Activated CD4-positive, alpha-beta T cell treated with anti-CD3 and anti-CD28 coated beads for 48 hours (primary cell): ENCODE results near the gene IPO8.
"Not testable (repeated sequence)": the region's sequence is repeated elsewhere in the genome, so short reads cannot be mapped to it uniquely, and the experiment has no call there.

Source experiments
- DNase-seq: peaks from one replicate; pipeline ENCODE4 v3.0.0-alpha.2; 2020

Gene IPO8

DNA sequence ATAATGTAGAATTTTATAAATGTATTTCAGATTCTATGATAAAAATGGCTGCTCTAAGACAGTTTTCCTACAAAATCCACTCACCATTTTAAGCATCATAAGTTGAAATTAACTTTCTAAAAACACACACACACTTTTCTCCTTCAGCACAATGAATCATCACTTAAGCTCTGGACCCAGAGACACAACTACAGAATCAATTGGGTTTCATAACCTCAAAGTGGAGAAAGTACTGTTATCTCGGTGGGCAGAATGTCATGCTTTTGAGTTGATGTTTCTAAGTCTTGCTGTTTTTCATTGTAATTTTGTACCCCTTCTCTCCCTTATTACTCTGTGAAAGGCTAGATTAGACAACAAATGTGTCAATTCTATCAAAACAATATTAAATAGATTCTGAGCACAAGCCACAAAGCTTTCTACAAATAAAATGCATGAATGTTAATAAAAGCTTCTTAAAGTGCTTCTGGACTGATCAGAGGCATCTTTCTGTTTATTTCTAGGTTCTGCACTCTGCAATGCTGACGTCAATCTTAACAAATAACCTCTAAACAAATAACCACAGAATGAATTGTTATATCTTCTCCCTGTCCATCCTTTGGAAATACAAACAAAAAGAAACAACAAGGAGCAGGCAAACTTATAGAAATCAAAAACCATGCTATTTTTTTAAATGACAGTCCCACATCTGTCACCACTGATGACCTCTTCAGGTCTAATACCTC is 8.2 kb downstream of the IPO8 start:
- DNase-seq, result no peak

GRCh38 chr12:30679241-30679640 is 16.4 kb downstream of the IPO8 start:
- DNase-seq, result no peak

DNA sequence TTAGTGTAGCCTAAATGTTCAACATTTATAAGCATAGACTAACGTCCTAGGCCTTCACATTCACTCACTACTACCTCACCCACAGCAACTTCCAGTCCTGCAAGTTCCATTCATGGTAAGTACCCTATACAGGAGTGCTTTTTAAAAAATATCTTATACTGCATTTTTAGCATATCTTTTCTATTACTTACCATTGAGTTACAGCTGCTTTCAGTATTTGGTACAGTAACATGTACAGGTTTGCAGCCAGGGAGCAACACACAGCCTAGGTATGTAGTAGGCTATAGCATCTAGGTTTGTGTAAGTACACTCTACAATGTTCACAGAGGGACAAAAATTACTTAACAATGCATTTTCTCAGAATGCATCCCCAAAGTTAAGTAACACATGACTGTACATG is 17.4 kb downstream of the IPO8 start:
- no peak for DNase-seq

DNA sequence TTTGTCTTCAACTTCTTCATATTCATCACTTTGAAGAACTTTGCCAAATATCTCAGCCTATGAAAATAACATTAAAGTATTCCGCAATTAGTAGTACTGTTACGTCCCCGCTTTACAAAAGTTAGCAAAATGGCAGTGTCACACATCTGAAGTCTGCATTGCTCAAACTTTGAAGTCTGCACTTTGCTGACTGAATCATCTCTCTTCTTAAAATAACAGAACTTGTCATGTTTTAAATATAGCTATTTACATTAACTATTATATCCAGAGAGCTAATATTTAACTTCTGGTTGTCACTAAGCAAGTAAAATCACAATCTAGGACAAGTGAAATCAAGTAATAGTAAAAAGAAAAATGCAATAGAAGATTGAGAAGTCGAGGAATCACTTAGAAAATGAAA is 34.5 kb downstream of the IPO8 start:
- DNase-seq, result no peak

GRCh38 chr12:30652034-30652696 is 43.5 kb downstream of the IPO8 start:
- no peak for DNase-seq

DNA sequence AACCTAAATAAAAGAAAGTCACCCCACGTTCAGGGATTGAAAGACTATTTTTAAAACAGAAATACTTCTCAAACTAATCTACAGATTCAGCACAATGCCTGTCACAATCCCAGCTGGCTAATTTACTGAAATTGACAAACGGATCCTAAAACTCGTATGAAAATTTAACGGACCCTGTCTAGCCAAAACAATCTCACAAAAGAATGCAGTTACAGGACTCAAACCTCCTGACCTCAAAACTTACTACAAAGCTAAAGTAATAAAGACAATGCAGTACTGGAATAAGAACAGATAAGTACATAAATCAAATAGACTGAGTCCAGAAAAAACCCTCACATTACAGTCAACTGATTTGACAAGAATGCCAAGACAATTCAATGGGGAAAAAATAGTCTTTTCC is 48.8 kb downstream of the IPO8 start:
- DNase-seq, result no peak

DNA sequence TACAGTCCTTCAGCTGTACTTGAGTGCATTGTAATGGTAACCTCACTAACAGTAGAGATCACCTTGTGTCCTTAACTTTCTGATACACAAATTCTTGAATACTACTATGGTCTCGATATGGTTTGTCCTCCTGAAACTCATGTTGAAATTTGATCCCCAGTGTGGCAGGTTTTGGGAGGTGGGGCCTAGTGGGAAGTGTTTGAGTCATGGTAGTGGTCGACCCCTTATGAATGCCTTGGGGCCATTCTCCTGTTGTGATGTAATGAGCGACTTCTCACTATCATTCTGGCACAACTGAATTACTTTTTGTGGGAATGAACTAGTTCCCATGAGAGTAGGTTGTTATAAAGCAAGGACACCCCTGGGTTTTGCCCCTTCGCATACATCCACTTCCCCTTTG is 52.3 kb downstream of the IPO8 start:
- no peak for DNase-seq

- DNase-seq, result no peak
Observed at GRCh38 chr12:30640392-30640791, 55.3 kb downstream of the IPO8 start.

DNA sequence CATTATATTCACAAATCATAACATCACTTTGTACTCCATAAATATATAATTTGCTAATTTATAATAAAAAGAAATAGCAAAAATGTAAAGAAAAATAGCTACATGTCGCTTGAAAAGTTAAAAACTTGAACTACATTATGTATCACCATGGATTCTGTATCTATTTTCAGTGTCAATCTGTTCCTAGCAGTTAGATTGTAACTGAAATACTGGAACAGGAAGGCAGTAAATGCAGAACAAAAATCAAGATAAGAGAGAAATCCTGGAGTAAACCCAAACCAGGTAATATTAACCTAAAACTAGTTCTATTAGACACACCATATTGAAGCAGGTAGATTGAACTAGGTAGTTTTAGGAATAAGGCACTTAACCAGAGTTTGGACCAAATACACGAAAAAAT is 60.3 kb downstream of the IPO8 start:
- no peak for DNase-seq

- DNase-seq, result no peak
Observed at GRCh38 chr12:30631740-30632139, 63.9 kb downstream of the IPO8 start.

DNA sequence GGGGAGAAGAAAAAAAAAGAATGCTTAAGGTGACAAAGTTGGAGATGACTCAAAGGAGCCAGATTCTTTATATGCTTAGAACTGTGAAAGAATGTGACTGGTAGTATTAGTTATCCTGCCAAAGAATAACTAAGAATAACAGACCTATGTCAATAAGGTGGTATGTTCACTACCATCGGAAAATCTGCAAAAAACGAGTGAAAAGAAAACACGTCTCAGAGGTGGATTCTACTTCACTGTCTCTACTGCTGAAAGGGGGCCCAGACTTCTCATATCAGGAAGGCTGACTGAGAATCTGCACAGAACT is 64.7 kb downstream of the IPO8 start:
- no peak for DNase-seq

- no peak for DNase-seq
Observed at GRCh38 chr12:30630076-30630978, 65.3 kb downstream of the IPO8 start.

DNA sequence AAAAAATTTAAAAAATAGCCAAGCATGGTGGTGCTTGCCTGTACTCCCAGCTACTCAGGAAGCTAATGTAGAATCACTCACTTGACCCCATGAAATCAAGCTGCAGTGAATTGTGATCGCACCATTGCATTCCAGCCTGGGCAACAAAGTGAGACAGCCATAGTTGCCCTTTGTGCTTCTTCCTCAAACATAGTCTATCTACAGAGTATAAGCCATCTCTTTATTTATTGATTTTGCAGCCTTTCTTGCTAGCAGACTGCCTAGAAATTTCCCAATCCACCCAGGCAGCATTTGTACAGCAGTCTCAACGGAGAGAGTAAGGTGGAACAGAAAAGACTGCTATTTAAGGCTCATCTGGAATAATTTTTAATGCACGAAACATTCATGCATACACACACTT is 68.8 kb downstream of the IPO8 start:
- no peak for DNase-seq

GRCh38 chr12:30624009-30624408 is 71.7 kb downstream of the IPO8 start:
- DNase-seq, result no peak

GRCh38 chr12:30622509-30622908 is 73.2 kb downstream of the IPO8 start:
- peak; percentile 3 for DNase-seq

- not testable (repeated sequence) for DNase-seq
Observed at GRCh38 chr12:30621663-30622241, 73.9 kb downstream of the IPO8 start.

- DNase-seq, result no peak
Observed at GRCh38 chr12:30617346-30618016, 78.2 kb downstream of the IPO8 start.

DNA sequence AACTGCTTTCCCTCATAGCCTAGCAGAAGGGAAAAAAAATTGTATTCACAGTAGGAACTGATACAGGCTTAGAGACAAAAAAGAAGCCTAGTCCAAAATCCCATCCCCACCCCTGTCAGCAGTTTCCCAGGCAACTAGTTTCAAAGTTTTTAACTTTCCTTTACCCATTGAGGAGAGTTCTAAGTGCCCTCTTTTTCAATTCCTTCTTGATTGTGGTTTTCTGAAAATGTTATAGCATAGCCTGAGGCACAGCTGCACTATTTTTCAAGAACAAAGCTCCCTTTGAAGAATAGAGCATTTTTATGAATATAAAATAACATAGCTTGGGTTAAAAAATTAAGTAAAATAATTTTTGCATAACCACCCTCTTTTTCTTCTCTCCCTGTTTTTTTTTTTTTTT is 81.6 kb downstream of the IPO8 start:
- no peak for DNase-seq

DNA sequence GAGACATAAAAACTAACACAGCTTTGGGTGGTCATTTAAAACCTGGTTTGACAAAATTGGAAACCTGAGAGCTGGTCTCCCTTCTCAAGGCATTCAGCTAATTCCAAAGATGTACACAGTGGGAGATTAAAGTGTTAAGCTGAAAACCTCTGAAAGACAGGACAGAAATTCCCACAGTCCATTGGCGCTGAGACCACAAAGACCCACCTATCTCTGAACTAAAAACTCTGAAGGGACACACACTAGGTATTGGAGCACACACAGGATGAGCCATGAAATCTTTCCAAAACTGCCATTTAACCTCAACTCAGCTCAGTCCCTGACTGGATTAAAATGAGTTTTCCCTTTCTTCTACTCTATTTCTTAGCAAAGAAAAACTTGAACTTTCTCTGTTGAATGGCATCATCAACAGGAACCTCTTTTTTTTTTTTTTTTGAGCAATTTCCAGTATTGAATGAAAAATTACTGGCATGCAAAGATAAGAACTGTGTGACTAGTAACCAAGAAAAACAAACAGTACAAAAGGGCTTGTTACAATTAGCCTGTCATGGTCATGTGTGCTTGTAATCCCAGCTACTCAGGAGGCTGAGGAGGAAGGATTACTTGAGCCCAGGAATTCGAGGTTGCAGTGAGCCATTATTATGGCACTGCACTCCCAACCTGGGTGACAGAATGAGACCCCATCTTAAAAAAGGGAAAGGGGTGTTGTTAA is 82.4 kb downstream of the IPO8 start:
- no peak for DNase-seq

DNA sequence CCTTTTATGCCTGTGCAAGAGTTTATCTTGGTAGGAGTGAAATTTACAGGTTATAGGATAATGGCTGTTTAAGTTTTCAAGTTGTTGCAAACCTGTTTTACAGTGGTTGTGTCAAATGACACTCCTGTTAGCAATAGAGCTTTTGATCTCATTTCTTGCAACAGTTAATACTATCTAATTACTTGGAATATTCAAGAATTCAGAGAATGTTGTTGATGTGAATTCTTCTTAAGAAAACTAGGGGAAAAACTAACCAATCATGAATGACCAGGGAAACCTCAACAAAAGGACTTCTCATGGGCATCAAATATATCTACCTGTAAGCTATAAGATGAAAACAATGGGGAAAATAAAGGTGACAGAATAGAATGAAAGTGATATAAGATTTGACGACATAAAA is 85.0 kb downstream of the IPO8 start:
- no peak for DNase-seq

- DNase-seq, result not testable (repeated sequence)
Observed at GRCh38 chr12:30609819-30610218, 85.8 kb downstream of the IPO8 start.

- DNase-seq, result not testable (repeated sequence)
Observed at GRCh38 chr12:30604302-30604701, 91.4 kb downstream of the IPO8 start.
